ENCODE measurements around the gene CFAP97D2. TPM values are rescaled to one million over a fixed set of nuclear protein-coding genes. Genes with fewer than 3 reads are reported as not detected.

CFAP97D2 gene
- polyA plus RNA-seq, 1 donor from 2014 or later, result not detected

GRCh38 chr13:114230117-114230516 lies 51.1 kb downstream of the CFAP97D2 start:
- Histone ChIP-seq H4K20me1 (ENCODE audit: insufficient read depth) (no peaks in the 10 kb centered on the region), H3K9me3 (ENCODE audit: low read length) (no peaks in the 10 kb centered on the region), H3K79me2 (replicated peaks; ENCODE audit: insufficient read depth, low read length) (peaks cover 2% of the 10 kb centered on the region), H2AFZ (ENCODE audit: low read depth, low read length) (no peak overlapping the region), H3K4me3 (ENCODE audit: low read length) (no peak overlapping the region), H3K27me3 (ENCODE audit: insufficient read depth, low read depth, low read length) (no peaks in the 10 kb centered on the region), H3K9me2 (ENCODE audit: insufficient read depth, low read length) (no peaks in the 10 kb centered on the region), H3K36me3 (ENCODE audit: insufficient read depth, low read length) (no peaks in the 10 kb centered on the region), H3K4me2 (ENCODE audit: low read length) (no peak overlapping the region), H3K27ac (ENCODE audit: low read length) (no peak overlapping the region), H3F3A (ENCODE audit: insufficient read depth, low read length, poor library complexity, severe bottlenecking) (no peaks in the 10 kb centered on the region), H3K9ac (ENCODE audit: low read length) (no peak overlapping the region)
- TF ChIP-seq EZH2 (IDR thresholded peaks at IDR 0.05; ENCODE audit: borderline replicate concordance, insufficient read depth, low read length, poor library complexity, severe bottlenecking) (no peak), TAF1 (IDR thresholded peaks at IDR 0.05; ENCODE audit: low read depth) (no peak), POLR2AphosphoS5 (IDR thresholded peaks at IDR 0.05) (no peak), MXI1 (conservative IDR thresholded peaks at IDR 0.05; ENCODE audit: poor library complexity, severe bottlenecking) (no peak), SMC3 (conservative IDR thresholded peaks at IDR 0.05; ENCODE audit: poor library complexity) (no peak), RAD21 (conservative IDR thresholded peaks at IDR 0.05) (no peak), EP300 (conservative IDR thresholded peaks at IDR 0.05; ENCODE audit: poor library complexity, severe bottlenecking) (no peak), REST (IDR thresholded peaks at IDR 0.05; ENCODE audit: borderline replicate concordance) (no peak), CTCF (IDR thresholded peaks at IDR 0.05; ENCODE audit: poor library complexity, severe bottlenecking) (no peak)

- Histone ChIP-seq H3K4me3 (ENCODE audit: low read length) (no peak overlapping the region), H3K4me2 (ENCODE audit: low read length) (no peak overlapping the region), H3K36me3 (ENCODE audit: insufficient read depth, low read length) (no peaks in the 10 kb centered on the region), H3K9me2 (ENCODE audit: insufficient read depth, low read length) (no peaks in the 10 kb centered on the region), H2AFZ (ENCODE audit: low read depth, low read length) (no peak overlapping the region), H3K27me3 (ENCODE audit: insufficient read depth, low read depth, low read length) (no peaks in the 10 kb centered on the region), H3F3A (ENCODE audit: insufficient read depth, low read length, poor library complexity, severe bottlenecking) (no peaks in the 10 kb centered on the region), H3K27ac (ENCODE audit: low read length) (no peak overlapping the region), H3K9ac (ENCODE audit: low read length) (no peak overlapping the region), H4K20me1 (ENCODE audit: insufficient read depth) (no peaks in the 10 kb centered on the region), H3K79me2 (replicated peaks; ENCODE audit: insufficient read depth, low read length) (peaks cover 6% of the 10 kb centered on the region), H3K9me3 (ENCODE audit: low read length) (no peaks in the 10 kb centered on the region)
- no peak for TF ChIP-seq SMC3 (conservative IDR thresholded peaks at IDR 0.05; ENCODE audit: poor library complexity)
Measured at GRCh38 chr13:114230575-114230974, 51.5 kb downstream of the CFAP97D2 start.

- Histone ChIP-seq H3K4me3 (ENCODE audit: low read length) (no peak overlapping the region), H3K79me2 (replicated peaks; ENCODE audit: insufficient read depth, low read length) (peaks cover 15% of the 10 kb centered on the region), H3K9me2 (ENCODE audit: insufficient read depth, low read length) (no peaks in the 10 kb centered on the region), H3K4me2 (ENCODE audit: low read length) (no peak overlapping the region), H3K27ac (ENCODE audit: low read length) (no peak overlapping the region), H3K27me3 (ENCODE audit: insufficient read depth, low read depth, low read length) (no peaks in the 10 kb centered on the region), H3K36me3 (ENCODE audit: insufficient read depth, low read length) (no peaks in the 10 kb centered on the region), H3K9ac (ENCODE audit: low read length) (no peak overlapping the region), H2AFZ (ENCODE audit: low read depth, low read length) (no peak overlapping the region), H3K9me3 (ENCODE audit: low read length) (no peaks in the 10 kb centered on the region), H4K20me1 (ENCODE audit: insufficient read depth) (no peaks in the 10 kb centered on the region), H3F3A (ENCODE audit: insufficient read depth, low read length, poor library complexity, severe bottlenecking) (no peaks in the 10 kb centered on the region)
- TF ChIP-seq REST (IDR thresholded peaks at IDR 0.05; ENCODE audit: borderline replicate concordance), result no peak
- no peak for TF ChIP-seq EP300 (conservative IDR thresholded peaks at IDR 0.05; ENCODE audit: poor library complexity, severe bottlenecking)
- TF ChIP-seq EZH2 (IDR thresholded peaks at IDR 0.05; ENCODE audit: borderline replicate concordance, insufficient read depth, low read length, poor library complexity, severe bottlenecking), result no peak
- no peak for TF ChIP-seq POLR2AphosphoS5 (IDR thresholded peaks at IDR 0.05)
- TF ChIP-seq SMC3 (conservative IDR thresholded peaks at IDR 0.05; ENCODE audit: poor library complexity), result no peak
- no peak for TF ChIP-seq RAD21 (conservative IDR thresholded peaks at IDR 0.05)
- TF ChIP-seq TAF1 (IDR thresholded peaks at IDR 0.05; ENCODE audit: low read depth), result no peak
- no peak for TF ChIP-seq CTCF (IDR thresholded peaks at IDR 0.05; ENCODE audit: poor library complexity, severe bottlenecking)
- no peak for TF ChIP-seq MXI1 (conservative IDR thresholded peaks at IDR 0.05; ENCODE audit: poor library complexity, severe bottlenecking)
Measured at GRCh38 chr13:114231886-114232285, 52.8 kb downstream of the CFAP97D2 start.

Data from neural cell (in vitro differentiated cells).